GM23248 (cell line): ENCODE data around the gene CAMTA1. TPM values are rescaled to one million over a fixed set of nuclear protein-coding genes. Genes with fewer than 3 reads are reported as not detected.

ENCODE experiments used
- DNase-seq: peaks from one replicate; pipeline ENCODE4 v3.0.0-alpha.2; 2015
- H2AFZ ChIP-seq: fragments of 200-600 bp; sonication (generic); 2 replicates; pipeline ENCODE4 v1.6.1; 2016; ENCODE audit warnings: antibody characterized with exemption
- H3F3A ChIP-seq: fragments of 200-600 bp; sonication (generic); 2 replicates; pipeline ENCODE4 v1.6.1; 2016; ENCODE audit warnings: mild to moderate bottlenecking, antibody characterized with exemption, mixed run types; ENCODE audit not compliant: insufficient read depth
- H3K27ac ChIP-seq: fragments of 200-600 bp; sonication (generic); 2 replicates; pipeline ENCODE4 v1.5.1; 2016; ENCODE audit warnings: mild to moderate bottlenecking
- H3K27me3 ChIP-seq: fragments of 200-600 bp; sonication (generic); replicated peaks from 2 replicates; pipeline ENCODE4 v1.6.1; 2016; ENCODE audit warnings: mild to moderate bottlenecking; ENCODE audit not compliant: insufficient read depth
- H3K36me3 ChIP-seq: fragments of 200-600 bp; sonication (generic); 2 replicates; pipeline ENCODE4 v1.6.1; 2016; ENCODE audit warnings: low read depth, mild to moderate bottlenecking
- H3K4me1 ChIP-seq: fragments of 200-600 bp; sonication (generic); 2 replicates; pipeline ENCODE4 v1.6.1; 2016; ENCODE audit warnings: mild to moderate bottlenecking; ENCODE audit not compliant: insufficient read depth
- H3K4me2 ChIP-seq: fragments of 200-600 bp; sonication (generic); one replicate; pipeline ENCODE4 v1.6.1; 2016; ENCODE audit warnings: mild to moderate bottlenecking; ENCODE audit not compliant: unreplicated experiment
- H3K4me3 ChIP-seq: fragments of 200-600 bp; sonication (generic); 2 replicates; pipeline ENCODE4 v1.5.1; 2016; ENCODE audit warnings: mild to moderate bottlenecking
- H3K79me2 ChIP-seq: fragments of 200-600 bp; sonication (generic); 2 replicates; pipeline ENCODE4 v1.6.1; 2016; ENCODE audit warnings: mild to moderate bottlenecking; ENCODE audit not compliant: insufficient read depth
- H3K9ac ChIP-seq: fragments of 200-600 bp; sonication (generic); 2 replicates; pipeline ENCODE4 v1.6.1; 2016; ENCODE audit warnings: mild to moderate bottlenecking
- H3K9me2 ChIP-seq: fragments of 200-600 bp; sonication (generic); 2 replicates; pipeline ENCODE4 v1.6.1; 2016; ENCODE audit warnings: mixed run types, mild to moderate bottlenecking, moderate library complexity; ENCODE audit not compliant: insufficient read depth
- H3K9me3 ChIP-seq: fragments of 200-600 bp; sonication (generic); one replicate; pipeline ENCODE4 v1.6.1; 2017; ENCODE audit warnings: low read depth
- H4K20me1 ChIP-seq: fragments of 200-600 bp; sonication (generic); 2 replicates; pipeline ENCODE4 v1.6.0; 2016; ENCODE audit not compliant: insufficient read depth
- EZH2 ChIP-seq: fragments of 200-600 bp; sonication (generic); IDR thresholded peaks from 2 replicates; pipeline ENCODE4 v1.6.1; 2018; ENCODE audit warnings: antibody characterized with exemption, mild to moderate bottlenecking; ENCODE audit not compliant: insufficient read depth, poor library complexity, severe bottlenecking
- EZH2phosphoT487 ChIP-seq: fragments of 200-600 bp; sonication (generic); IDR thresholded peaks from 2 replicates; pipeline ENCODE4 v1.6.1; 2018; ENCODE audit warnings: antibody characterized with exemption, moderate library complexity, mild to moderate bottlenecking, low read depth; ENCODE audit not compliant: insufficient read depth
- WGBS, 2 experiments: methylation state at CpG; one replicate each; pipeline ENCODE4 v1.1.6; 2015 to 2017; ENCODE audit warnings: low lambda C conversion rate in 2 of 2, low coverage in 1 of 2; ENCODE audit errors: missing lambda C conversion rate in 2 of 2; 5-methylcytosine and 5-hydroxymethylcytosine counted together
- in situ Hi-C: fragments of 300-500 bp; cut with MboI; formaldehyde crosslinking; loops from 2 replicates; pipeline ENCODE4 v1.15.0; 2020
- polyA plus RNA-seq: library from polyadenylated mRNA; unstranded; fragments of >200 nt; fragmentation: Nextera tagmentation; extraction: Ambion mirVana; gene quantifications from 2 replicates; pipeline ENCODE4 v1.2.1, GENCODE V29; 2016
- total RNA-seq: library from RNA; depleted of rRNA; stranded (reverse); fragments of >200 nt; shearing (Covaris generic); gene quantifications from 2 replicates; pipeline ENCODE4 v1.2.3, GENCODE V29; 2014

CAMTA1 gene
- total and polyA plus RNA-seq, 2 experiments from 2014 or later = 50.1 to 165 TPM

- Histone ChIP-seq H3K9me3 (no peaks in the 10 kb centered on the region), H3K79me2 (no peaks in the 10 kb centered on the region), H3K4me3 (no peak overlapping the region), H3K9me2 (no peaks in the 10 kb centered on the region), H3K27ac (no peak overlapping the region), H3K4me1 (no peaks in the 10 kb centered on the region), H3K36me3 (no peaks in the 10 kb centered on the region), H4K20me1 (no peaks in the 10 kb centered on the region), H3K4me2 (no peak overlapping the region), H3K9ac (no peak overlapping the region), H3K27me3 (peaks cover 13% of the 10 kb centered on the region; the same call in 1 of the 2 replicates), H2AFZ (no peak overlapping the region), H3F3A (no peaks in the 10 kb centered on the region)
- DNase-seq = no peak
- TF ChIP-seq EZH2phosphoT487 = no peak
- no peak for TF ChIP-seq EZH2
- 67 to 71% methylated on average over 1 of the region's 1 CpG for WGBS, 2 experiments
- in situ Hi-C loops = loop anchor here (25.0 kb wide), 1 partner anchor 258 kb away; no protein-coding TSS in a partner anchor
Observed at GRCh38 chr1:7654725-7655124, 869.5 kb downstream of the CAMTA1 start.

GRCh38 chr1:7655354-7655753 is 870.1 kb downstream of the CAMTA1 start:
- Histone ChIP-seq H2AFZ (no peak overlapping the region), H3K4me2 (no peak overlapping the region), H3K9ac (no peak overlapping the region), H3K9me3 (no peaks in the 10 kb centered on the region), H3K27me3 (peaks cover 9% of the 10 kb centered on the region; the same call in 1 of the 2 replicates), H3K79me2 (no peaks in the 10 kb centered on the region), H3K27ac (no peak overlapping the region), H3K4me1 (no peaks in the 10 kb centered on the region), H3F3A (no peaks in the 10 kb centered on the region), H3K4me3 (no peak overlapping the region), H3K9me2 (no peaks in the 10 kb centered on the region), H3K36me3 (no peaks in the 10 kb centered on the region), H4K20me1 (no peaks in the 10 kb centered on the region)
- TF ChIP-seq EZH2 = no peak
- TF ChIP-seq EZH2phosphoT487 = no peak
- in situ Hi-C loops = loop anchor here (25.0 kb wide), 1 partner anchor 257 kb away; no protein-coding TSS in a partner anchor
- WGBS, 2 experiments = 80 to 84% methylated on average over 2 of the region's 2 CpGs
- DNase-seq = no peak

GRCh38 chr1:7656557-7657215 is 871.4 kb downstream of the CAMTA1 start:
- Histone ChIP-seq H2AFZ (no peak overlapping the region), H3K4me3 (no peak overlapping the region), H4K20me1 (no peaks in the 10 kb centered on the region), H3K4me1 (no peaks in the 10 kb centered on the region), H3K36me3 (no peaks in the 10 kb centered on the region), H3K9ac (no peak overlapping the region), H3K79me2 (no peaks in the 10 kb centered on the region), H3F3A (no peaks in the 10 kb centered on the region), H3K27ac (no peak overlapping the region), H3K4me2 (no peak overlapping the region), H3K27me3 (no peaks in the 10 kb centered on the region; the same call in 1 of the 2 replicates), H3K9me2 (no peaks in the 10 kb centered on the region), H3K9me3 (no peaks in the 10 kb centered on the region)
- in situ Hi-C loops = loop anchor here (25.0 kb wide), 1 partner anchor 256 kb away; no protein-coding TSS in a partner anchor
- DNase-seq = no peak
- TF ChIP-seq EZH2 = no peak
- no peak for TF ChIP-seq EZH2phosphoT487
- WGBS, 2 experiments = 70 to 74% methylated on average over 24 of the region's 24 CpGs

GRCh38 chr1:7657287-7658016 is 872.2 kb downstream of the CAMTA1 start:
- no peaks in the 10 kb centered on the region for H3K36me3 ChIP-seq
- in situ Hi-C loops = loop anchor here (25.0 kb wide), 1 partner anchor 255 kb away; no protein-coding TSS in a partner anchor
- DNase-seq = no peak

More at GRCh38 chr1:7657287-7658016, 872.2 kb downstream of the CAMTA1 start:
- H3K27ac ChIP-seq = no peak overlapping the region
- no peaks in the 10 kb centered on the region for H3F3A ChIP-seq
- H3K9me3 ChIP-seq = no peaks in the 10 kb centered on the region
- H3K4me3 ChIP-seq = no peak overlapping the region
- H3K4me1 ChIP-seq = no peaks in the 10 kb centered on the region
- TF ChIP-seq EZH2phosphoT487 = no peak
- TF ChIP-seq EZH2 = no peak
- H2AFZ ChIP-seq = no peak overlapping the region
- no peaks in the 10 kb centered on the region; the same call in 1 of the 2 replicates for H3K27me3 ChIP-seq
- H3K4me2 ChIP-seq = no peak overlapping the region
- no peaks in the 10 kb centered on the region for H4K20me1 ChIP-seq
- no peaks in the 10 kb centered on the region for H3K79me2 ChIP-seq
- H3K9me2 ChIP-seq = no peaks in the 10 kb centered on the region
- 62 to 63% methylated on average over 16 to 17 of the region's 17 CpGs for WGBS, 2 experiments
- no peak overlapping the region for H3K9ac ChIP-seq
